ENCODE results near the gene TANC1.

Gene TANC1

GRCh38 chr2:159208438-159208837 is 240.0 kb downstream of the TANC1 start:
- Mint-ChIP-seq H3K4me1 (peaks cover 26% of the 10 kb centered on the region), H3K27ac (ENCODE audit: low read depth) (no peak overlapping the region), H3K27me3 (no peaks in the 10 kb centered on the region), H3K9me3 (no peaks in the 10 kb centered on the region), H3K36me3 (ENCODE audit: insufficient read depth) (peaks cover 2% of the 10 kb centered on the region), H3K4me3 (no peak overlapping the region)
- DNase-seq (ENCODE audit: low spot score in 2 of 2): no peak
- no peak for ATAC-seq (replicated peaks; ENCODE audit: extremely low read depth, poor library complexity, severe bottlenecking)

- H3K27ac Mint-ChIP-seq (ENCODE audit: low read depth): peak overlapping the region; percentile 67
- ATAC-seq (replicated peaks; ENCODE audit: extremely low read depth, poor library complexity, severe bottlenecking): peak; percentile 96
- H3K4me3 Mint-ChIP-seq: peak overlapping the region; percentile 72
- peak in 1 of 2 donors; percentile 32 for DNase-seq (ENCODE audit: low spot score in 2 of 2)
- H3K36me3 Mint-ChIP-seq (ENCODE audit: insufficient read depth): peaks cover 2% of the 10 kb centered on the region
- H3K4me1 Mint-ChIP-seq: peaks cover 26% of the 10 kb centered on the region
- H3K9me3 Mint-ChIP-seq: no peaks in the 10 kb centered on the region
- no peaks in the 10 kb centered on the region for H3K27me3 Mint-ChIP-seq
These were observed 241.2 kb downstream of the TANC1 start for GRCh38 chr2:159209341-159210306.

DNA sequence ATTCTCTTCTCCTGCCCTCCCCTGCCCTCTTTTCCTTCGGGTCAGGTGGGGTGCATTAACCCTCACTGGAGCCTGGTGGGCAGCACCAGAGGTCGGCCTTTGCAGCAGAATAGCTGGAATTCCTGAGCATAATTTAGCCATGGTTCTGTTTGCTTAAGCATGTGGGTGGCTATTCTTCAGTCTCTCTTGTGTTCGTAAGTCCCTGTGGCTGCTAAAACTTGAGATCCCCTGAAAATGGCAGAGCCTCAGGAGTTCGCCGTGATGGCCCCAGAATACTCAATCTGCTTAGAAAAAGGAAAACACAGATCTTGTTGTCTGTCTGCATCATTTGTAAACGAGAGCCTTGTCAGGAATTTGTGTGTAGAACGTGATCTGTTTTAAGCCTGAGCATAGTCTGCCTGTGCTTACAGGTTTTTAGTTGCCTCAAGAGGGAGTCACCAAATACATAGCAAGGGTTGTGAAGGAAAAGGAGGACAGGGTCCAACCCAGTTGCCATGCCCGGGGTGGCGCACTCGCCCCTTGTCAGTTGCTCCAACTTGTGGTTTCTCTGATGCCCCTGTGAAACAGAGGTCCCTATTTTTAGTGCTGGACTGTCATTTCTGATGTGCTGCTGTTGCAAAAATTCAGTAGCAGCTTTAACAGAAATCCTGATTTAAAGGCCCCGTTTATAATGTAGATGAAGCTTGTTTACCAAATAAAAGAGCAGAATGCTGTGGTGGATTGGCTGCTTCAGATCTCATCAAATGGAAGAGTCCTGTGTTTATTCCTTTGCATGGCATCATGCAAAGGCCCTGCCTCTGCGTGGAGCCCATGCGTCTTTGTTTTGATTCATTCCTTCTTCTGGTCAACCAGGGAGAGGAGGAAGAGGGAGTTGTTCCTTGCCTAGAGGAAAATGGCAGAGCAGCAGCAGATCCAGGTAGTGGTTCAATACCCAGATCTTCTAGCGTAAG is 243.3 kb downstream of the TANC1 start:
- H3K27ac Mint-ChIP-seq (ENCODE audit: low read depth): no peak overlapping the region
- H3K4me1 Mint-ChIP-seq: peaks cover 31% of the 10 kb centered on the region
- H3K4me3 Mint-ChIP-seq: no peak overlapping the region
- ATAC-seq (replicated peaks; ENCODE audit: extremely low read depth, poor library complexity, severe bottlenecking): no peak
- no peaks in the 10 kb centered on the region for H3K9me3 Mint-ChIP-seq
- no peak for DNase-seq (ENCODE audit: low spot score in 2 of 2)
- H3K27me3 Mint-ChIP-seq: no peaks in the 10 kb centered on the region
- peaks cover 2% of the 10 kb centered on the region for H3K36me3 Mint-ChIP-seq (ENCODE audit: insufficient read depth)

DNA sequence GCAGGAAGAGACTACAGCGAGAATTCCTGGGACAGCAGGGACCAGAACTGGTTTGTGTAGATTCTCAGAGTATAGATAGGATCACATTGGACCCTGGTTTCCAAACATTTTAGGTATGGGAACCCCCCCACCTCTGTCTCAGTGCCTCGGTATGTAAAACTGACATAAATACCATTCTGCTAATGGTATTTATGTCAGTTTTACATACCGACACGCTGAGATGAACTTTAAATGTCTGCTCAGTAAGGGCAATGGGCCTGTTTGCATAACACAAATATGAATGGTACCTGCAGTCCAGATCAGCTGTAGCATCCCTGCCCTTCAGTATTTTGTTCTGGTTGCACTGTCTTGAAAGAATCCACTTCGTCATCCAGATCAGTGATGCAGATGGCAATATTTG is 244.9 kb downstream of the TANC1 start:
- DNase-seq (ENCODE audit: low spot score in 2 of 2): no peak
- peaks cover 31% of the 10 kb centered on the region for H3K4me1 Mint-ChIP-seq
- H3K27ac Mint-ChIP-seq (ENCODE audit: low read depth): no peak overlapping the region
- no peak for ATAC-seq (replicated peaks; ENCODE audit: extremely low read depth, poor library complexity, severe bottlenecking)
- H3K4me3 Mint-ChIP-seq: no peak overlapping the region
- peaks cover 2% of the 10 kb centered on the region for H3K36me3 Mint-ChIP-seq (ENCODE audit: insufficient read depth)
- H3K27me3 Mint-ChIP-seq: no peaks in the 10 kb centered on the region
- H3K9me3 Mint-ChIP-seq: no peaks in the 10 kb centered on the region

DNA sequence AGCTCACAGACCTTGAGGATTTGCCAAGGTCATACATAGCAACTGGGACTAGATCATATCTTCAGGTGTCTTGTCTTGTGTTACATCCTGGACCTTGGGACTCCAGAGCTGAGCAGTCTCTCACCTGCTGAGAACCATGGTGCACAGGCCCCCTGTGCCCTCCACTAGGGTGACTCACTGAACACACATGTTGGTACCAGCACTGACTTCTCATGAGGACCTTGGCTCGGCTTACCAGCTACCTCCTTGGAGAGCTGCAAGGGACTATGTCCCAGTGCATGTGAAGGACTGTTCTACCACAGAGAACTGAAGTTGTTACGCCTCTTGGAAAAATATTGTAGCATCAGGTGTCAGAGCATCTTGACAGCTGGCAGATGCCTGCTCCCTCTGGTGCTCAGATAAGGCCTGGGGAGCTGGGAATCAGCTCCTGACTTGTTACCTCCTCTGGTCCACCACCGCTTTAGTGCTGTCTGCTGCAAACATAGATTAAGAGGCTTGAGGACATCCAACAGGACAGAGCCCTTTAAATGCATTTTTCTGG is 246.0 kb downstream of the TANC1 start:
- DNase-seq (ENCODE audit: low spot score in 2 of 2) (no peak), ATAC-seq (replicated peaks; ENCODE audit: extremely low read depth, poor library complexity, severe bottlenecking) (no peak)
- Mint-ChIP-seq H3K27me3 (no peaks in the 10 kb centered on the region), H3K4me3 (no peak overlapping the region), H3K4me1 (peaks cover 28% of the 10 kb centered on the region), H3K36me3 (ENCODE audit: insufficient read depth) (no peaks in the 10 kb centered on the region), H3K9me3 (no peaks in the 10 kb centered on the region), H3K27ac (ENCODE audit: low read depth) (no peak overlapping the region)

GRCh38 chr2:159215116-159215515 is 246.7 kb downstream of the TANC1 start:
- Mint-ChIP-seq H3K27me3 (no peaks in the 10 kb centered on the region), H3K4me1 (peaks cover 21% of the 10 kb centered on the region), H3K27ac (ENCODE audit: low read depth) (no peak overlapping the region), H3K9me3 (no peaks in the 10 kb centered on the region), H3K4me3 (no peak overlapping the region), H3K36me3 (ENCODE audit: insufficient read depth) (no peaks in the 10 kb centered on the region)
- ATAC-seq (replicated peaks; ENCODE audit: extremely low read depth, poor library complexity, severe bottlenecking): no peak
- no peak for DNase-seq (ENCODE audit: low spot score in 2 of 2)

DNA sequence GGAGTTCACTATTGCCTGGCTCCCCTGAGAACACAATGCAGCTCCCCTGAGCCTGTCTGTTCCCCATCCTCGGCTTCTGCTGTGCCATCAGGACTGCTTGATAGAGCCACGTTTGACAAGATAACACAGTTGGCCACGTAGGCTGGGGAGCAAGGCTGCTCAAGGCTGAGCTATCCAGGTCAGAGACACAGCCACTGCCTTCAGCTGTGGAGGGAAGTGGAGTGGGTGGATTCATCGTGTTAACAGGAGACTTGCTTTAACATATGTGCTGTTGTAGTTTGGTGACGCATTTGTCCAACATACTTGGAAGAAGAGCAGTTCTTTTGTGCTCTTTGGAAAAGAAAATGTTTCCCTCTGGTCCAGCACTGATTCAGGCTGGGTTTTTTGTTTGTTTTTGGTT is 249.2 kb downstream of the TANC1 start:
- H3K27me3 Mint-ChIP-seq: no peaks in the 10 kb centered on the region
- no peak for DNase-seq (ENCODE audit: low spot score in 2 of 2)
- H3K9me3 Mint-ChIP-seq: no peaks in the 10 kb centered on the region
- no peak overlapping the region for H3K4me3 Mint-ChIP-seq
- ATAC-seq (replicated peaks; ENCODE audit: extremely low read depth, poor library complexity, severe bottlenecking): no peak
- no peaks in the 10 kb centered on the region for H3K36me3 Mint-ChIP-seq (ENCODE audit: insufficient read depth)
- H3K4me1 Mint-ChIP-seq: peaks cover 5% of the 10 kb centered on the region
- no peak overlapping the region for H3K27ac Mint-ChIP-seq (ENCODE audit: low read depth)

DNA sequence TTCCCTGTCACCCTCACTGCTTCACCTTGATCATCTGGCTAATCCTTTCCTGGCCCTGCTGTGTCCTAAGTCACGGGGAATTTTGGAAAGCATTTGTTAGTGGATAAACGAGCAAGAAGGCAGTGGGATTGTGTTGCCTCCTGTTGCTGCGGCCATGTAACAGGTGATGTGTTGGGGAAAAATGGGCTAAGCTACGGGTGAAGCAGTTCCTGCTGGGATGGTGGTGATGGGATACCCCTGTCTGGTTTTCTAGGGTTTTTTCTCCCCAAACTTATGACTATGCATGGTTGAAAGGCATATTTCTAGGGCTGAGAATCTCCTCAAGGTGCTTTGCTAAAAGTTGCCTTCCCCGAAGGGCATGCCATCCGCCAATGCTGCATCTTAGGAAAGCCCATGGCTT is 249.9 kb downstream of the TANC1 start:
- Mint-ChIP-seq H3K9me3 (no peaks in the 10 kb centered on the region), H3K27me3 (no peaks in the 10 kb centered on the region), H3K36me3 (ENCODE audit: insufficient read depth) (no peaks in the 10 kb centered on the region), H3K4me1 (peaks cover 7% of the 10 kb centered on the region), H3K27ac (ENCODE audit: low read depth) (no peak overlapping the region), H3K4me3 (no peak overlapping the region)
- ATAC-seq (replicated peaks; ENCODE audit: extremely low read depth, poor library complexity, severe bottlenecking) (no peak), DNase-seq (ENCODE audit: low spot score in 2 of 2) (no peak)

- no peaks in the 10 kb centered on the region for H3K27me3 Mint-ChIP-seq
- H3K4me1 Mint-ChIP-seq: peaks cover 18% of the 10 kb centered on the region
- H3K36me3 Mint-ChIP-seq (ENCODE audit: insufficient read depth): no peaks in the 10 kb centered on the region
- no peak overlapping the region for H3K27ac Mint-ChIP-seq (ENCODE audit: low read depth)
- H3K9me3 Mint-ChIP-seq: no peaks in the 10 kb centered on the region
- H3K4me3 Mint-ChIP-seq: no peak overlapping the region
- DNase-seq (ENCODE audit: low spot score in 2 of 2) (no peak), ATAC-seq (replicated peaks; ENCODE audit: extremely low read depth, poor library complexity, severe bottlenecking) (no peak)
These were observed 251.1 kb downstream of the TANC1 start for GRCh38 chr2:159219394-159219998.

GRCh38 chr2:159224061-159224813 is 255.8 kb downstream of the TANC1 start:
- Mint-ChIP-seq H3K4me3 (no peak overlapping the region), H3K27me3 (no peaks in the 10 kb centered on the region), H3K4me1 (peaks cover 49% of the 10 kb centered on the region), H3K9me3 (no peaks in the 10 kb centered on the region), H3K36me3 (ENCODE audit: insufficient read depth) (no peaks in the 10 kb centered on the region), H3K27ac (ENCODE audit: low read depth) (peak overlapping the region; percentile 72)
- DNase-seq (ENCODE audit: low spot score in 2 of 2) (no peak), ATAC-seq (replicated peaks; ENCODE audit: extremely low read depth, poor library complexity, severe bottlenecking) (no peak)

DNA sequence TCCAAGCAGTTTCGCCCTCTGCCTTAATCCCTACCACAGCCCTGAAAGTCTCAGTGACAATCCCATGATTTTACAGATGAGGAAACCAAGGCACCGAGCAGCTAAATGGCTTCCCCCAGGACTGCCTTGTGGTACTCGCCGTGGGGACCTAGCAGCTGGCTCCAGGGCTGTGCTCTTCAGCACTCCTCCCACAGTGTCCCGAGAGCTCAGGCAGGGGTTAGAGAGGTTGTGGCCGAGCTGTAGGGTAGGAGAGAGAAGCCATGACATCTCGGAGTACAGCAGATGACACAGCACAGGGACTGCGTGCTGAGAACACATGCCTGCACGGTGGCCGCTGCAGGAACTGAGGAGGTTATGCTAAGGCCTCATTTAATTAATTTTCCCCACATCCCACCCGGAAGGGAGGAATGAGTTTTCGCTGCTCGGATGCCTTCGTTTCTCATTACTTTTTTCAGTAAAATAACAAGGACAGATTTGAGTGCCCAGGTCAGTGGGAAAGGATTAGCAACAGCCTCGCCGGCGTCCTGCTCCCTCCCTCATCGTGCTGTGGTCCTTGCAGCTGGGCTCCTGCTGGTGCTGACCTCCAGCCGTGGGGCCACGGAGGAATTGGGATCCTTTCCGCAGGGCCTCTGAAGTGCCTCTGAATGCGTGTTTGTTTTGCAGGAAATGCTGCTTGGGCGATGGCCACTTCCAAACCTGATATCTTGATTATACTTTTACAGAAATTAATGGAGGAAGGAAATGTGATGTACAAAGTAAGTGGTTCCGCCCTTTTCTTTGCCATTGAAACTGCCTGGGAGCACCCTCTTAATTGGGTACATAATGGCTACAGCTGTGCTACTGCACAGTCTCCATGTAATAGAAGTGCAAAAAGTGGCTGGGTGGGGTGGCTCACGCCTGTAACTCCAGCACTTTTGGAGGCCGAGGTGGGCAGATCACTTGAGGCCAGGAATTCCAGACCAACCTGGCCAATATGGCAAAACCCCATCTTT is 256.9 kb downstream of the TANC1 start:
- peak overlapping the region; percentile 52 for H3K27ac Mint-ChIP-seq (ENCODE audit: low read depth)
- peak overlapping the region; percentile 36 for H3K4me3 Mint-ChIP-seq
- no peaks in the 10 kb centered on the region for H3K36me3 Mint-ChIP-seq (ENCODE audit: insufficient read depth)
- no peaks in the 10 kb centered on the region for H3K27me3 Mint-ChIP-seq
- no peaks in the 10 kb centered on the region for H3K9me3 Mint-ChIP-seq
- H3K4me1 Mint-ChIP-seq: peaks cover 49% of the 10 kb centered on the region
- DNase-seq (ENCODE audit: low spot score in 2 of 2): no peak
- no peak for ATAC-seq (replicated peaks; ENCODE audit: extremely low read depth, poor library complexity, severe bottlenecking)
